ENCODE measurements around the gene CUL9.

- TF ChIP-seq, protein P1, sequence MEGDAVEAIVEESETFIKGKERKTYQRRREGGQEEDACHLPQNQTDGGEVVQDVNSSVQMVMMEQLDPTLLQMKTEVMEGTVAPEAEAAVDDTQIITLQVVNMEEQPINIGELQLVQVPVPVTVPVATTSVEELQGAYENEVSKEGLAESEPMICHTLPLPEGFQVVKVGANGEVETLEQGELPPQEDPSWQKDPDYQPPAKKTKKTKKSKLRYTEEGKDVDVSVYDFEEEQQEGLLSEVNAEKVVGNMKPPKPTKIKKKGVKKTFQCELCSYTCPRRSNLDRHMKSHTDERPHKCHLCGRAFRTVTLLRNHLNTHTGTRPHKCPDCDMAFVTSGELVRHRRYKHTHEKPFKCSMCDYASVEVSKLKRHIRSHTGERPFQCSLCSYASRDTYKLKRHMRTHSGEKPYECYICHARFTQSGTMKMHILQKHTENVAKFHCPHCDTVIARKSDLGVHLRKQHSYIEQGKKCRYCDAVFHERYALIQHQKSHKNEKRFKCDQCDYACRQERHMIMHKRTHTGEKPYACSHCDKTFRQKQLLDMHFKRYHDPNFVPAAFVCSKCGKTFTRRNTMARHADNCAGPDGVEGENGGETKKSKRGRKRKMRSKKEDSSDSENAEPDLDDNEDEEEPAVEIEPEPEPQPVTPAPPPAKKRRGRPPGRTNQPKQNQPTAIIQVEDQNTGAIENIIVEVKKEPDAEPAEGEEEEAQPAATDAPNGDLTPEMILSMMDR (conservative IDR thresholded peaks at IDR 0.05; ENCODE audit: low read depth in 2 of 2): no peak
- no peak for TF ChIP-seq EZH2 (IDR thresholded peaks at IDR 0.05; ENCODE audit: low read depth, unreplicated experiment)
- TF ChIP-seq, protein P2, sequence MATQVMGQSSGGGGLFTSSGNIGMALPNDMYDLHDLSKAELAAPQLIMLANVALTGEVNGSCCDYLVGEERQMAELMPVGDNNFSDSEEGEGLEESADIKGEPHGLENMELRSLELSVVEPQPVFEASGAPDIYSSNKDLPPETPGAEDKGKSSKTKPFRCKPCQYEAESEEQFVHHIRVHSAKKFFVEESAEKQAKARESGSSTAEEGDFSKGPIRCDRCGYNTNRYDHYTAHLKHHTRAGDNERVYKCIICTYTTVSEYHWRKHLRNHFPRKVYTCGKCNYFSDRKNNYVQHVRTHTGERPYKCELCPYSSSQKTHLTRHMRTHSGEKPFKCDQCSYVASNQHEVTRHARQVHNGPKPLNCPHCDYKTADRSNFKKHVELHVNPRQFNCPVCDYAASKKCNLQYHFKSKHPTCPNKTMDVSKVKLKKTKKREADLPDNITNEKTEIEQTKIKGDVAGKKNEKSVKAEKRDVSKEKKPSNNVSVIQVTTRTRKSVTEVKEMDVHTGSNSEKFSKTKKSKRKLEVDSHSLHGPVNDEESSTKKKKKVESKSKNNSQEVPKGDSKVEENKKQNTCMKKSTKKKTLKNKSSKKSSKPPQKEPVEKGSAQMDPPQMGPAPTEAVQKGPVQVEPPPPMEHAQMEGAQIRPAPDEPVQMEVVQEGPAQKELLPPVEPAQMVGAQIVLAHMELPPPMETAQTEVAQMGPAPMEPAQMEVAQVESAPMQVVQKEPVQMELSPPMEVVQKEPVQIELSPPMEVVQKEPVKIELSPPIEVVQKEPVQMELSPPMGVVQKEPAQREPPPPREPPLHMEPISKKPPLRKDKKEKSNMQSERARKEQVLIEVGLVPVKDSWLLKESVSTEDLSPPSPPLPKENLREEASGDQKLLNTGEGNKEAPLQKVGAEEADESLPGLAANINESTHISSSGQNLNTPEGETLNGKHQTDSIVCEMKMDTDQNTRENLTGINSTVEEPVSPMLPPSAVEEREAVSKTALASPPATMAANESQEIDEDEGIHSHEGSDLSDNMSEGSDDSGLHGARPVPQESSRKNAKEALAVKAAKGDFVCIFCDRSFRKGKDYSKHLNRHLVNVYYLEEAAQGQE (IDR thresholded peaks at IDR 0.05; ENCODE audit: unreplicated experiment): no peak
- no peak for TF ChIP-seq POLR2AphosphoS5 (IDR thresholded peaks at IDR 0.05; ENCODE audit: low read depth)
- TF ChIP-seq ETS1 (IDR thresholded peaks at IDR 0.05): no peak
- TF ChIP-seq NANOG (IDR thresholded peaks at IDR 0.05; ENCODE audit: borderline replicate concordance): no peak
- TF ChIP-seq JUNB (IDR thresholded peaks at IDR 0.05; ENCODE audit: unreplicated experiment): no peak
- no peak for TF ChIP-seq CREB1 (CRISPR knock-in tag; IDR thresholded peaks at IDR 0.05; ENCODE audit: low read depth)
- TF ChIP-seq EZH2phosphoT487 (IDR thresholded peaks at IDR 0.05; ENCODE audit: unreplicated experiment): no peak
- TF ChIP-seq ZNF114 (CRISPR knock-in tag; IDR thresholded peaks at IDR 0.05): no peak
- TF ChIP-seq STAT1 (IDR thresholded peaks at IDR 0.05; ENCODE audit: unreplicated experiment): no peak
- no peak for TF ChIP-seq ZNF331 (CRISPR knock-in tag; IDR thresholded peaks at IDR 0.05; ENCODE audit: low read depth)
These were observed 48.0 kb downstream of the CUL9 start for GRCh38 chr6:43229803-43230620.
